ENCODE data around the gene SPATA32. TPM values are rescaled to one million over a fixed set of nuclear protein-coding genes. Genes with fewer than 3 reads are reported as not detected.

The SPATA32 gene
- total RNA-seq, 1 experiment from 2014 or later, result not detected

Other genes with a start within 250 kb of the SPATA32 start
- 29.4 and 29.8 TPM in 2 replicates for gene DCAKD, start 210.5 kb downstream of the SPATA32 start, total RNA-seq (2014; rRNA removed; shearing (Covaris generic); ENCODE audit: low replicate concordance)
- gene NMT1, start 200.8 kb downstream of the SPATA32 start, total RNA-seq (2014; rRNA removed; shearing (Covaris generic); ENCODE audit: low replicate concordance), result 48.5 and 53.2 TPM in 2 replicates
- 0.45 TPM in 1 of 2 replicates, not detected in the other for gene PLCD3, start 129.6 kb downstream of the SPATA32 start, total RNA-seq (2014; rRNA removed; shearing (Covaris generic); ENCODE audit: low replicate concordance)
- 11.4 and 13.4 TPM in 2 replicates for gene ACBD4, start 126.4 kb downstream of the SPATA32 start, total RNA-seq (2014; rRNA removed; shearing (Covaris generic); ENCODE audit: low replicate concordance)
- 3.5 and 3.7 TPM in 2 replicates for gene HEXIM1, start 113.6 kb downstream of the SPATA32 start, total RNA-seq (2014; rRNA removed; shearing (Covaris generic); ENCODE audit: low replicate concordance)
- 1.4 and 14.3 TPM in 2 replicates for gene HEXIM2, start 100.2 kb downstream of the SPATA32 start, total RNA-seq (2014; rRNA removed; shearing (Covaris generic); ENCODE audit: low replicate concordance)
- not detected in 2 replicates for gene FMNL1, start 40.2 kb downstream of the SPATA32 start, total RNA-seq (2014; rRNA removed; shearing (Covaris generic); ENCODE audit: low replicate concordance)
- gene MAP3K14, start 54.9 kb upstream of the SPATA32 start, total RNA-seq (2014; rRNA removed; shearing (Covaris generic); ENCODE audit: low replicate concordance), result 7.6 and 12.0 TPM in 2 replicates
- gene ARHGAP27, start 170.8 kb upstream of the SPATA32 start, total RNA-seq (2014; rRNA removed; shearing (Covaris generic); ENCODE audit: low replicate concordance), result 24.9 and 42.7 TPM in 2 replicates
- gene PLEKHM1, start 228.6 kb upstream of the SPATA32 start, total RNA-seq (2014; rRNA removed; shearing (Covaris generic); ENCODE audit: low replicate concordance), result 30.4 and 43.1 TPM in 2 replicates